Measurements from ENCODE around the gene CCDC6. TPM values are rescaled to one million over a fixed set of nuclear protein-coding genes. Genes with fewer than 3 reads are reported as not detected.

Gene CCDC6
- polyA plus RNA-seq, 1 donor (not counting 4 experiments of a cell fraction or from before 2014, with no cell fraction given): 46.5 TPM

DNA sequence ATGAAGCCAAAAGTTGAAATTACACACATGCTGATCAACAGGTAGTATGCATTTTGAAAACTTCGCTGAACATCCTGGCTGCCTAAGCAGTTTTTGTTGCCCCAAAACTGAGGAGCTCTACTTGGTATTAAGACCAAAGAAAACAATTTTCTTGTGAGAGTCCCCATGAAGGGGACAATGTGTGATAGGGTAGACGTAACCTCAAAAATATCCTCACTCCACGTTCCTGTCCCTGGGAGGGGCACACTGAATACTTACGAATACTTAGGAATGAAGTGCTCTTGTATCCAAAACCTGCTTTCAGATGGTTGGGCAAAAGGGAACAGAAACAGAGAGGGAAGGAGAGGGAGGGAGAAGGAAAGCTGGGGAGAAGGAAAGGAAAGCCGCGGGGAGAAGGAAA is 24.7 kb downstream of the CCDC6 start:
- Histone ChIP-seq H3K9me1 (ENCODE audit: control insufficient read depth, extremely low read depth, insufficient read depth, low read length) (peaks cover 3% of the 10 kb centered on the region), H3K27ac (ENCODE audit: control insufficient read depth, insufficient read depth, low read length) (no peak overlapping the region), H3K79me2 (ENCODE audit: control insufficient read depth, insufficient read depth, low read length) (peaks cover 83% of the 10 kb centered on the region), H3K9ac (ENCODE audit: control insufficient read depth, extremely low read depth, insufficient read depth, low read length) (no peak overlapping the region), H2AFZ (ENCODE audit: control insufficient read depth, low read length) (no peak overlapping the region), H3K4me1 (ENCODE audit: control insufficient read depth, extremely low read depth, insufficient read depth, low read length) (peaks cover 17% of the 10 kb centered on the region), H4K20me1 (ENCODE audit: control insufficient read depth, extremely low read depth, insufficient read depth, low read length) (no peaks in the 10 kb centered on the region), H3K9me3 (ENCODE audit: control insufficient read depth, low read depth, low read length) (no peaks in the 10 kb centered on the region), H3K4me3 (ENCODE audit: control insufficient read depth in 2 of 3, extremely low read depth in 1 of 3, insufficient read depth in 2 of 3, low read depth in 1 of 3, low read length in 3 of 3) (no peak overlapping the region), H3K27me3 (ENCODE audit: control insufficient read depth, extremely low read depth, insufficient read depth, low read length) (no peaks in the 10 kb centered on the region), H3K4me2 (ENCODE audit: control insufficient read depth, extremely low read depth, insufficient read depth, low read depth, low read length) (no peak overlapping the region), H3K36me3 (ENCODE audit: control insufficient read depth in 2 of 2, extremely low read depth in 1 of 2, insufficient read depth in 2 of 2, low read length in 2 of 2) (no peaks in the 10 kb centered on the region)
- DNase-seq (ENCODE audit: low read depth, low spot score): no peak
- TF ChIP-seq CTCF (optimal IDR thresholded peaks at IDR 0.05 in 1 of 3, IDR thresholded peaks at IDR 0.05 in 1 of 3, conservative IDR thresholded peaks at IDR 0.05 in 1 of 3; ENCODE audit: extremely low read depth in 1 of 3, insufficient read depth in 2 of 3, low read length in 3 of 3) (no peak), EZH2 (IDR thresholded peaks at IDR 0.05; ENCODE audit: low read length) (no peak)
- no peak for FAIRE-seq
- dilution Hi-C loops (cut with MboI; ENCODE audit: extremely low pct_ligation_motif_present, low sequenced_read_pairs): no loop called here

GRCh38 chr10:59880971-59881510 is 25.3 kb downstream of the CCDC6 start:
- H3K9me1 ChIP-seq (ENCODE audit: control insufficient read depth, extremely low read depth, insufficient read depth, low read length): peaks cover under 1% of the 10 kb centered on the region
- no peak overlapping the region for H3K4me2 ChIP-seq (ENCODE audit: control insufficient read depth, extremely low read depth, insufficient read depth, low read depth, low read length)
- H3K79me2 ChIP-seq (ENCODE audit: control insufficient read depth, insufficient read depth, low read length): peaks cover 82% of the 10 kb centered on the region
- no peak overlapping the region for H3K27ac ChIP-seq (ENCODE audit: control insufficient read depth, insufficient read depth, low read length)
- TF ChIP-seq CTCF (optimal IDR thresholded peaks at IDR 0.05 in 1 of 3, IDR thresholded peaks at IDR 0.05 in 1 of 3, conservative IDR thresholded peaks at IDR 0.05 in 1 of 3; ENCODE audit: extremely low read depth in 1 of 3, insufficient read depth in 2 of 3, low read length in 3 of 3) (no peak), EZH2 (IDR thresholded peaks at IDR 0.05; ENCODE audit: low read length) (no peak)
- no peak overlapping the region for H3K9ac ChIP-seq (ENCODE audit: control insufficient read depth, extremely low read depth, insufficient read depth, low read length)
- no peaks in the 10 kb centered on the region for H4K20me1 ChIP-seq (ENCODE audit: control insufficient read depth, extremely low read depth, insufficient read depth, low read length)
- no peaks in the 10 kb centered on the region for H3K9me3 ChIP-seq (ENCODE audit: control insufficient read depth, low read depth, low read length)
- H3K36me3 ChIP-seq (ENCODE audit: control insufficient read depth in 2 of 2, extremely low read depth in 1 of 2, insufficient read depth in 2 of 2, low read length in 2 of 2): no peaks in the 10 kb centered on the region
- no peaks in the 10 kb centered on the region for H3K27me3 ChIP-seq (ENCODE audit: control insufficient read depth, extremely low read depth, insufficient read depth, low read length)
- H3K4me3 ChIP-seq (ENCODE audit: control insufficient read depth in 2 of 3, extremely low read depth in 1 of 3, insufficient read depth in 2 of 3, low read depth in 1 of 3, low read length in 3 of 3): no peak overlapping the region
- peaks cover 17% of the 10 kb centered on the region for H3K4me1 ChIP-seq (ENCODE audit: control insufficient read depth, extremely low read depth, insufficient read depth, low read length)
- no peak overlapping the region for H2AFZ ChIP-seq (ENCODE audit: control insufficient read depth, low read length)
- no peak for FAIRE-seq
- dilution Hi-C loops (cut with MboI; ENCODE audit: extremely low pct_ligation_motif_present, low sequenced_read_pairs): no loop called here
- no peak for DNase-seq (ENCODE audit: low read depth, low spot score)

Data from keratinocyte (primary cell).